Left kidney (tissue), 2 donors: ENCODE data around the gene RETREG1. TPM values are rescaled to one million over a fixed set of nuclear protein-coding genes. Genes with fewer than 3 reads are reported as not detected.
"Not testable (repeated sequence)": the region's sequence is repeated elsewhere in the genome, so short reads cannot be mapped to it uniquely, and the experiment has no call there.

Experiments
- DNase-seq: peaks from one replicate; pipeline ENCODE4 v3.0.0-alpha.2; 2013
- polyA plus RNA-seq: library from polyadenylated mRNA; unstranded; fragments of 120-200 nt; gene quantifications from one replicate; pipeline ENCODE4 v1.2.1, GENCODE V29; 2013; ENCODE audit not compliant: insufficient read length

RETREG1 gene
- polyA plus RNA-seq, 1 donor: 43.1 TPM

- peak; percentile 72 for DNase-seq
These were observed 160.5 kb downstream of the RETREG1 start for GRCh38 chr5:16456103-16456832.

GRCh38 chr5:16455668-16456067 lies 161.1 kb downstream of the RETREG1 start:
- DNase-seq: no peak

- DNase-seq: no peak
These were observed 162.1 kb downstream of the RETREG1 start for GRCh38 chr5:16454686-16455085.

- DNase-seq: no peak
These were observed 163.2 kb downstream of the RETREG1 start for GRCh38 chr5:16453609-16454008.

- DNase-seq: no peak
These were observed 166.6 kb downstream of the RETREG1 start for GRCh38 chr5:16450163-16450562.

GRCh38 chr5:16446993-16447392 lies 169.8 kb downstream of the RETREG1 start:
- DNase-seq: no peak

GRCh38 chr5:16437977-16438376 lies 178.8 kb downstream of the RETREG1 start:
- no peak for DNase-seq

- not testable (repeated sequence) for DNase-seq
These were observed 180.6 kb downstream of the RETREG1 start for GRCh38 chr5:16436065-16436682.

- DNase-seq: no peak
These were observed 185.3 kb downstream of the RETREG1 start for GRCh38 chr5:16431490-16431889.

GRCh38 chr5:16430349-16431089 lies 186.3 kb downstream of the RETREG1 start:
- no peak for DNase-seq

- DNase-seq: no peak
These were observed 188.4 kb downstream of the RETREG1 start for GRCh38 chr5:16428359-16428758.

- peak; percentile 77 for DNase-seq
These were observed 189.2 kb downstream of the RETREG1 start for GRCh38 chr5:16427587-16427986.

Other genes starting within 250 kb of the RETREG1 start
- 22.9 TPM for gene ZNF622, start 151.2 kb downstream of the RETREG1 start, polyA plus RNA-seq